OCI-M1 (cell line): ENCODE data around the gene SMC2.

ENCODE experiments used
- DNase-seq: peaks from one replicate; lab custom pipeline; 2025; lab: John Stamatoyannopoulos, UW

SMC2 gene

GRCh38 chr9:104093647-104094533, at the start of gene SMC2:
Gene SMC2, plus strand, starts transcription at chr9:104094309. Its CDS starts 1,076 bp downstream, at chr9:104095385.
- peak; percentile 95 for DNase-seq

- no peak for DNase-seq
Measured at GRCh38 chr9:104068546-104068945, 25.6 kb upstream of the SMC2 start.

- no peak for DNase-seq
Measured at GRCh38 chr9:104069288-104069687, 24.8 kb upstream of the SMC2 start.

DNA sequence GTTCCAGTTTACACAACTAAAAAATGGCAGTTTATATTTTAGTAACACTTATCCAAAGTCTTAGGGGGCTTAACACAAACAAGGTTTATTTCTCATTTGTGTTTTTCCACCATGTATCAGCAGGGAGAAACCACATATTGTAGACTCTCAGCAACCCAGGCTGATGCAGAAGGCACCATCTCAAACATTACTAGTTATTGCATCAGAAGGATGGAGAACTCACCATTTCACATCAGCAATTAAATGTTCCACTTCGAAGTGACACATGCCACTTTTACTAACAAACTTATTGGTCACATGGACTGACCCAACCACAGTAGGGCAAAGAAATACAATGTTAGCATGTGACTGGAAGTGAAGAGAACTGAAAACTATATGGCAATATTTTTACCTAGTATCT, 22.5 kb upstream of the SMC2 start:
- DNase-seq = peak; percentile 65

GRCh38 chr9:104073098-104073769, 20.9 kb upstream of the SMC2 start:
- DNase-seq = no peak

DNA sequence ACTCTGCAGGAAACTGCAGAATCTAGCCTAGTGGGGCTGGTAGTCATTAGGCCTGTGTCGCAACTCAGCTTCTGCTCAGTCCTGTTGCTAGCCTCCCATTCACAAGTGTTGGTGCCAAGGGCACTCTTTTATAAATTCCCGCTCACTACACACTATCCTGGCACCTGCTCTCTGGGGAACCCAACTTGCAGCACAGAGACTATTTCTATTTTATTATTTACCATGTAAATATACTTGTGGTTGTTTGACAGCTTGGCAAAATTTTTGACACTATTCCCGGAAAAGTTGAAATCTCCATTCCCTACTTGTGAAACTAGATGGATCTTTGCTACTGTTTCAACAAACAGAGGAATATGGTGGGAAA, 20.4 kb upstream of the SMC2 start:
- DNase-seq = no peak

DNA sequence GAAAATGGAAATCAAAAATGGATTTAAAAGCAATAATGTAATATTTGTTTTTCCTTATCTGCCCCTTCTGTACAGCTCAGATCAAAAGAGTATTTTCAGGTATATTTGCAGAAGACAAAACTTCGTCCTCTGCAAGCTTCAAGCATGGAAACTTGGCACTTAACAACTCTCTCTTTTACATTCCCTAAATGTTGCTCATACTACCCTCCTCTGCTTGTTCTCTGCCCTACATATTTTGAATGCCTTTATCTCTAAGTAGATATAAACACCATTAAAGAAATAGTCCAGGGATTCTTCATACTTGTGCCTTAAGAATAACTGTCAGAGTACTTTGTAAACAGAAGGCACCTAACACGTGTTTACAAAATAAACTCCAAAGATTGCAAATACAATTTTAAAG, 19.2 kb upstream of the SMC2 start:
- DNase-seq = no peak

GRCh38 chr9:104075801-104076753, 18.0 kb upstream of the SMC2 start:
- DNase-seq = peak; percentile 73

- no peak for DNase-seq
Measured at GRCh38 chr9:104078596-104078995, 15.5 kb upstream of the SMC2 start.

DNA sequence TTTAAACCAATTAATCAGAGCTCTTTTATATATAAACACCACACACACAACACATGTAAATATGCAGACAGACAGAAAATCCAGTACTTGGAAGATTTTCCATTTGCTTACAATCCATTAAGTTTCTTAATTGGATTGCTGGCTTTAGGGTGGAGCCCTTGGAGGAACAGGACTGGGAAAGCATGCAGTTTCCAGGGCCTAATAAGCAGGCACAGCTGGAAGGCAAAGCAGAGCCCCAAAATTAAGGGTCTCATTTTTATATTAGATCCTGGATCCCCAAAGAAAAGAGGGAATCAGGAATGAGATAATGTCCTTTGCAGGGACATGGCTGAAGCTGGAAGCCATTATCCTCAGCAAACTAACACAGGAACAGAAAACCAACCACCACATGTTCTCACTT, 13.1 kb upstream of the SMC2 start:
- DNase-seq = peak; percentile 10

GRCh38 chr9:104082168-104082567, 11.9 kb upstream of the SMC2 start:
- DNase-seq = peak; percentile 39

DNA sequence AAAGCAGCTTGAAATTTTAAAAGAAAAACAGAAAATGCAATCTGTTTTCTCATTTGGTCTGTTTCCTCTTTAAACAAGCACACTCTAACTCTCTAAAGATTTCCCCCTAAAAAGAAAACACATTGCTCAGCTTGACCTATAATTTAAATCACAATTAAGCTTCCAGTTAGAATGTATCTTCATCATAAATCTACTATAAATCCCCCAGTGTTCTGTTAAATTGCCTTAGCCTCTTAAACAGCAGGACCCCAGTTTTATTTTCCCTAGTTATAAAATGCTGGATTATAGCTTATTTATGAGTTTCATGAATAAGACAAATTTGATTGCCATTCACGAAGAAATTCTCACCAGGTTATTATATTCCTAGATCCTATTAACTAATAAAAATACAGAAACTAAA, 8.6 kb upstream of the SMC2 start:
- DNase-seq = no peak

DNA sequence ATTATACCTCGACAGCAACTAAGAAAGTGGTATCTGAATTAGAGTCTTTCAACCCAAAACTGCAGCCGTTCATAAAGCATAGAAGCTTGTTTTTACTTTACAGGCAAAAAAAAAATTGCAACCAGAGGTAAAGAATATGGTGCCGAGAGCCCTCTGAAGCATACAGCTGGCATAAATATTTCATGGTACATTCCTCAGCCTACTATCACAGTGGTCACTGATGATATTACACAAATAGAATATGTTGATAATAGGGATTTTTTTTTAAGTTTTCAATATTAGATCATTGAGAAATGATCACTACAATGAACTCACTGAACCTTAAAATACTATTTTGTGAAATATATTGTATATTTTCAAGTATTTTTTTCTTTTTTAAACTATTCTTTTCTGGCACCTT, 6.2 kb upstream of the SMC2 start:
- no peak for DNase-seq

GRCh38 chr9:104088416-104088815, 5.7 kb upstream of the SMC2 start:
- peak; percentile 75 for DNase-seq

DNA sequence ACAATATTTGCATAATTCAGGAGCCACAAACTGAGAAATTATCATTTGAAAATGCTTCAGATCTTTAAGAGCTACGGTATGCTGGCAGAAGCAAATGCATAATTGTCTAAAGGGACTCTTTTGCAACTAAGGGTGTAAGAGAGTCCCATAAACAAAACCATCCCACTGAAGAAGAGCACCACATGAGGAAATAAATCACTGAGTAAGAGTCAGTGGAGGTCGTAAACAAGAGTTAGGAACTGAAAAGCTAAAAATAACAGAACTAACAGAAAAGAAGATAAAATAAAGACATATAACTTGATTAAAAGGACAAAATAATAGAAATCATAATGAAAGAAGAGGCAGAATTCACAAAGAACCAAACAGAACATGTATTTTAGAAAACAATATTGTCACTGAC, 3.5 kb upstream of the SMC2 start:
- DNase-seq = no peak

DNA sequence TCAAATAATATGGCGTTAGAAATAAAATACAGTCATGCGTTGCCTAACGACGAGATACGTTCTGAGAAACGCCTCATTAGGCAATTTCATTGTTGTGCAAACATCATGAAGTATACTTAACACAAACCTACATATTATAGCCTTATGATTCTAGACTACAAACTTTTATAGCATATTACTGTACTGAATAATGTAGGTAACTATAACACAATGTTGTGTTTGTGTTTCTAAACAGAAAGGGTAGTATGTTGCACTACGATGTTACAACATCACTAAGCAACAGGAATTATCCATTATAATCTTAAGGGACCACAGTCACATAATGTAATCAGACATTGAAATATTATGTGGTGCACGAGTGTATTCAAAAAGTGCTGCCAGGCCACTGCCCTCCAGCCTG, 3.0 kb upstream of the SMC2 start:
- no peak for DNase-seq

DNA sequence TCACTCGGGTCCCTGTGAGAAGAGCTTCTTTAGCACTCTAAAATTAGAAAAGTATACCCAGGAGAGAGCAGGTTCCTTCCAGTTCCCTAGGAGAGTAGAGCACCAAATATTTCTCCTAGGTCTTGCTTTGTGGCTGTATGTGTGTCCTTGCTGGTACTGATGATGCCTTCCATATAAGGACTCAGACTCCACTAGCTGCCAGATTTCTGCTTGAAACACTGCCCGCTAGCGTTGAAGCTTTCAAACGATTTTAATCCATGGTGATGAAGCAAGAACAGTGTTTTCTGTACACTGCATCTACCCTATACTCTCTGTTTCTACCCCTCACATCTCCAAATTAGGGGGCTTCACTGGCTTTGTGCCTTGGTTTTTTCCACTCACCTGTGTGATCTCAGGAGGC, 2.4 kb upstream of the SMC2 start:
- no peak for DNase-seq

DNA sequence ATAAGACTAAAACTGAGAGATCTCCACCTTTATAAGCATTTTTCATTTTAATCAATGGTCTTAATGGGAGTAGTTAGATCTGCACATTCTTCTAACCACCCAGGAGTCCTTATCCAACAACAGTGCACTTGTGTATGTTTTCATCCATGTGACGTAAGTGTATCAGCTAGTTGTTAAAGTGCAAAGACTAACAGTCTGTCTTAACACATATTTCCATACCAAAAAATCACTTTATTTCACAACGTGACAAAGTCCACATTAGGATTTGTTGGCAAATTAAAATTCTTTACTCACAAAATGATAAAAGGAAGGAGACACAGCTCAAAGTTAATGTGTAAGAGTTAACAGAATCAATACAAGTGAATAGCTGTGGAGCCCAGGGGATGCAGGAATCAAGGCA, 1.9 kb upstream of the SMC2 start:
- no peak for DNase-seq

DNA sequence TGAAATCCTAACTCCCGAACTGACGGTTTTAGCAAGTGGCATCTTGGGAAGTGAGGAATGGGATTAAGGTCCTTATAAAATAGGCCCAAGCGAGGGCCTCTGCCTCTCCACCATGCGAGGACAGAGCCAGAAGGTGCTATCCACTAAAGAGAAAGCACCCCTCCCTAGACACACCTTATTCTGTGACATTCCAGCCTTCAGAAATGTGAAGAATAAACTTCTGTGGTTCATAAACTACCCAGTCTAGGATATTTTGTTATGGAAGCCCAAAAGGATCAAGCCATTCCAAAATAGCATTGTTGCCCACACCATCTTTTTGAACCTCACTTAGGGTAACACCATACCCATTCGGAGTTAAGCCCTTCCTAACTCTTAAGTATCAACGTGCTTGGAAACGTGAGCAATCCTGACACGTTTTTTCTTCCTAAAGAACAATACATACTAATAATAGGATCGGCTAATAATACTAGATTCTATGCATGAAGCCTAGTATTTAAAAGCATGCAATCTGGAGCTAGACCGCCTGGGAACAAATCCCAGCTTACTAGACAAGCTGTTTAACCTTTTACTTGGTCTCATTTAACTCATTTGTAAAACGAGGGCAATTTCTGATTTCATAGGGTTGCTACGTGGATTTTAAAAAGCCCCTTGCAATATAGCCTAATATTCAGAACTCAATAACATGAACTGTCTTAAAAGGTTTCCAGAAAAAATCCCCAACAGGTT, 1.1 kb upstream of the SMC2 start:
- no peak for DNase-seq

DNA sequence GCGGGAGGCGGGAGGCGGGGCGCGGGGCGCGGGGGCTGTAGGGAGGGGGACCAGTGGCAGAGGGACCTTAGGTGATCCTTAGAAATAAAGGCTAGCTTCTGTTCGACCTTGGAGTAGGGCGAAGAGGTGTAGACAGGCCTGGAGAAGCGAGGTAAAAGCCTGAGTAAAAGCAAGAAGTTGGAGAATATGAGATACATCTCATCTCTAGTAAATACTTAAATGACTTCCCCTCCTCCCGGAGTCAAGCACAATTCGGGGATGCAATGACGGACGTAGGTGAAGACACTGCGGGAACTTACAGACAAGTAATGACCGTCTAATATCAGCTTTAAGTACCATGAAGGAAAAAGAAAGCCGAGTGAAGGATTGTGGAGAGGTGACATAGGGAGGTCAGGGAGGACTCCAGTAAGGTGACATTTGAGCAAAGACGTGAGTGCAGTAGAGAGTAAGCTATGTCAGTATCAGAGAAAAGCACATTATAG, 466 bp downstream of the SMC2 start:
- no peak for DNase-seq

GRCh38 chr9:104099630-104100029, 5.5 kb downstream of the SMC2 start:
- DNase-seq = no peak

DNA sequence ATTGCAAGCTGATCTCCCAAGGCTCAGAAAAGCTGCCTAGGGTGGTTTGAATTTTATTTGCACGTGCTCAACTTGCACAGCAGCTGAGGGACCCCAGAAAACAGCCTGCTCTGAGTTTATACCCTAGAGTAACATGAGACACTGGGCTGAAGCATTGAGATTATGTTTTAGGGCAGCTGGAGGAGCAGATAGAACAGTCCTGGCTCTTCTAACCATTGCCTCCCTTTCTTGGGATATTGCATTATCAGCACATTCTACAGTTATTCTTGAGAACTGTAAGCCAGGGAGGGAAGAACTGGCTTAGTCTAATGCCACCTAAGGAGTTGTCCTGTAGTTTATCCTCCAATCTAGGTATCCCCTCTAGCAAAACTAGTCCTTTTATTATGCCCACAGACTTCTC, 10.3 kb downstream of the SMC2 start:
- DNase-seq = no peak
